DMS79 (cell line): ENCODE measurements around the gene HS3ST5.

ENCODE experiments used
- DNase-seq: peaks from one replicate; lab custom pipeline; 2025; lab: John Stamatoyannopoulos, UW

HS3ST5 gene

DNA sequence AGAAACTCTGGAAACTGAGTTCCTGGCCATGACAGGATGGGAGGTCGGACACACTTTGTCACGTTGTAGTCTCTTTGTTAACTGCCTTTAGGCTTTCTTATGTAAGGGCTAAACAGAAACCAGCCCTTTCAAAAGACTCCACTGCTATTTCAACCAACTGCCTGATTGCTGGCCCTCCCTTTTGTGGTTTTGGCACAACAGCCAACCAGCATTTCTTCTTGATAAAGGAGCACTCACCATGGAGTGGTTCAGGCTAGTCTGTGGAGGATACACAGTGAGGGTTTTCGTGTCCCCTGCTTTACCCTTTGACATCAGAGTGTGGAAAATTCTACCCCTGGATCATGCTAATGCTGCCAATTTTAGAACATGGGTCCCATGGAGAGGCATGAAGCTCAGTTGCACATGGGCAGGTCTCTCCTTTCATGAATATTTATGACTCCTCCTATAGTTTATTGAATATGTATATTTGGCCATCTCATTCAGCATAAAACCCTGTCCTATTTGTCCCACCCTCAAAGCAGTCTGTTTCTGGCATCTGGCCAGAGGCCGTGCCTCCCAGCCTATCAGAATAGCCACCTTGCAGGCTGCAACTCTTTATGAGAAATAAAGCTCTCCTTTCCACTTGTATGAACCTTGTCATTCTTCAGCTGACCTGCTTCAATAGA is 148.3 kb downstream of the HS3ST5 start:
- DNase-seq: no peak

DNA sequence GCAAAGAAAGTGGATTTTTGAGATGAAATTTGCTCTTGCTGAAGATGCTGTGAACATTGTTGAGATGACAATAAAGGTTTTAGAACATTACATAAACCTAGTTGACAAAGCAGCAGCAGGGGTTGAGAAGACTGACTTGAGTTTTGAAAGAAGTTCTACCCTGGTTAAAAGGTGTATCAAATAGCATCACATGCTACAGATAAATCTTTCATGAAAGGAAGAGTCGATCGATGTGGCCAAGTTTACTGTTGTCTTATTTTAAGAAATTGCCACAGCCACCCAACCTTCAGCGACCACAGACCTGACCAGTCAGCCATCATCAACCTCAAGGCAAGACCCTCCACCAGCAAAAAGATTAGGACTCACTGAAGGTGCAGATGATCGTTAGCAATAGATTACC is 155.3 kb downstream of the HS3ST5 start:
- DNase-seq: no peak

DNA sequence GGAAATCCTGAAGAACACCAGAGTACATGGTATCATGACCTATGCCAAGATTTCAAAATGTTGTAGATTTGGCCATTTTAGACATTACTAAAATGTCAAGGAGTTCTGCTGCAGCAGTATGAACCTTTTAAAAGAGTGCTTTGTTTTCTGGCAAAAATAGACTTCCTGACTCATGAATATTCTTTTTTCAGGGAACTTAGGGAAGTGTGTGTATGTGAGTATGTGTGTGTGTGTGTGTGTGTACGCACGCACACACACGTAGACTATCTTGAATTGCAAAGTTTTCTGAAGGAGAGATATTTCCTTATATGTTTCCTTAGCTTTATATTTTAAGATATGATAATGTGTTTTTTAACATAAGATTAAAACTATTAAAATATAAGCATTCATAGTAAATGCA is 161.2 kb downstream of the HS3ST5 start:
- no peak for DNase-seq

GRCh38 chr6:114179411-114179810 is 163.4 kb downstream of the HS3ST5 start:
- no peak for DNase-seq

- DNase-seq: no peak
Observed at GRCh38 chr6:114176726-114177125, 166.1 kb downstream of the HS3ST5 start.

DNA sequence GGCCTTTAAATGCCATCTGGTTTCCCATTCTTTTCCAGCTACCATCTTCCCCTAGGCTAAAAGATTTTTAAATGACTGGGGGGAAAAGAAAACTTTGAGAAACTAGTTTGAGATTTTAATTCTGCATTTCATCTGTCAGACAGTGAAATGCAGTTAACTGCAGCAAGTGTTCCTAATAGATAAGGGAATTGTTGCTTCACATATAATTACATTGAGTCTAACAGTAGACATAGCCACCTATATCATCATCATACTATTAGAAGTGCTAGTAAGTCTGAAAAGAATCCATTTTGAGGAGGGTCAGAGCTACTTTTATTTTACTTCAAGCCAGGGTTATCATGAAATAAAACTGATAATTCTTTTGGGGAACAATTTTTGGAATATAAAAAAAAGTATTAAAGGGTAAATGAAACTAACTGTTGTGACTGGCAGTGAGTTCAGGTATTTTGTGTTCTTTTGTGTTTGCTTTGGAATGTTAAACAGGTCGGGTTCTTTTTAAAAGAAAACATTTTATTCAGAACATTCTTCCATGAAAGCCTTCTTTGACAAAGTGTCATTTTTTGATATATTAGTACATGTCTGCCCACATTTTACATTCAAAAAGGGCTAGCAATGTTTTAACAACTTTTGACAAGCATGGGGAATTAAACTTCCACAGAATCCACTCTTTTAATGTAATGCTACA is 170.1 kb downstream of the HS3ST5 start:
- no peak for DNase-seq

- DNase-seq: no peak
Observed at GRCh38 chr6:114171473-114171872, 171.3 kb downstream of the HS3ST5 start.

GRCh38 chr6:114170958-114171387 is 171.8 kb downstream of the HS3ST5 start:
- no peak for DNase-seq

GRCh38 chr6:114170372-114170771 is 172.5 kb downstream of the HS3ST5 start:
- DNase-seq: no peak

DNA sequence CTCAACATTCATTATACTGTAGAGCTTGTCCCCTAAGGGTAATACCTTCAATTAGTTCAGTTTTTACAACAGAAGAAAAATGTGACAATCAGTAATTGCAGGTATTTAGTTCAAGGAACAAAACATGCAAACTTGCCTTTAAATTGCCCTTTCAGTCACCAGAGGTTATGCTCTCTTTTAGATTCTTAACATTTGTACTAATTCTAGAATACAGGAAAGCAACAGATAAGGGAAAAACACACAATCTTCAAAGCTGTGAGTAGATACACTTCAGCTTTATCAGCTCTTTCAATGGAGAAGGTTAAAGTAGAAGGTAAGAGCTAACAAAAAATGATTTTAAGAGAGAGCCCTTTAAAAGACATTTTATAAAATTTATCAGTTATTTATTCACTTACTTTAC is 173.1 kb downstream of the HS3ST5 start:
- DNase-seq: no peak

DNA sequence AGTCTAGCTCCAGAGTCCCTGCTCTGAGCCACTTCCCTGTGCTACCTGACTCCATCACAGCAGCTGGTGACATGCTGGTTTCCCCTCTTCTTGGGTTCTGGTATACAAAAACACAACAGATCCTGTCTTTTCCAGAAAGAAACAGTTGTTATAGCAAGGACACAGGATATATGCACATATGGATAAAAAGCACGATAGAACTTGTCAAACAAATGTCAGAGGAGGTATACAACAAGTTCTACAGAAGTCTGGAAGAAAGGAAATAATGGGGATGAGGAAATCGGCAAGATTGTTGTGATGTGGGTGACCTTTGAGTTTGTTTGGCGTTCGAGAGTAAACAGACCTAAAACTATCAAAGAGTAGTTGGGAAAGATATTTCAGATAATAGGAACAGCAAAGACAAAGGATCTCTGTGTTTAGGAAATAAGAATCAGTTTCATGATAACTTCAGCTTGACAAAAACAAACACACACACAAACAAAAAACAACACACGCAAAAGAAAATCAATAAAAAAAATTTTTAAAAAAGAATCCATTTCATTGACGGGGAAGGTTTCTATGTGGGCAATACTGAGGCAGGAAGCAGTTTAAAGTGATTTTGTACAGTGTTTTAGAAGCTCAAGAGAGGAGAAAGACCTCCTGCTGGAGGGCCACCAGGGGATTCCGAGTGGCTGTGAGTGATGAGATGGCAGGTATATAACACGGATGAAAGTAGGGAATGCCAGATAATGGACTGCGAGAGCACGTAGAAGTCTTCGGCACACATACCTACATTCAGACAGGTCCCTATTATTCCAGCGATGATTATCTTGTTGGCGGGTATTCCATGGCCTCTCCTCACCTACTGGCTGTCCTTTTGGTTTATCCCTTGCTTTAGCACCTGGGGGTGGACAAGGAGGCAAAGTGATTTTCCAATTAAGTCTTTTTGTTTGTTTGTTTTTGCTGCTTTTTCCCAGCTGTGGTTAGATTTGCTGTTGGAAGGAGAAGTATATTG is 174.9 kb downstream of the HS3ST5 start:
- no peak for DNase-seq

DNA sequence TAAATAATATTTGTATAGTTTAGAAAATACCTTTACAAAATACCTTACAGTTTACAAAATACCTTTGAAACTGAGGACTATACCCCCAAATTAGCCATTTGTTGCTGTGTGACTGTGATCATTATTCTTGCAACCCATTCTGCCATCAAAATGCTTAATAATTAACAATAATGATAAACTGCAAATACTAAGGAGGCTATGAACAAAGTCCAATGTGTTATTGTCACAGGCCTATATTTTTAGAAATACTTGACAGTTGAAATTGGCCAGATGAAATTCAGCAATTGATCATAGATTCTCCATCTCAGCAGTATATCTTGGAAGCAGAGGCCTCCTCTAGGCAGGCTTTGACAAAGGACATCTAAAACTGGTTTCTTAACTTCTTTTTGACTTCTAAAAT is 178.6 kb downstream of the HS3ST5 start:
- DNase-seq: no peak

GRCh38 chr6:114162691-114163347 is 180.0 kb downstream of the HS3ST5 start:
- no peak for DNase-seq

DNA sequence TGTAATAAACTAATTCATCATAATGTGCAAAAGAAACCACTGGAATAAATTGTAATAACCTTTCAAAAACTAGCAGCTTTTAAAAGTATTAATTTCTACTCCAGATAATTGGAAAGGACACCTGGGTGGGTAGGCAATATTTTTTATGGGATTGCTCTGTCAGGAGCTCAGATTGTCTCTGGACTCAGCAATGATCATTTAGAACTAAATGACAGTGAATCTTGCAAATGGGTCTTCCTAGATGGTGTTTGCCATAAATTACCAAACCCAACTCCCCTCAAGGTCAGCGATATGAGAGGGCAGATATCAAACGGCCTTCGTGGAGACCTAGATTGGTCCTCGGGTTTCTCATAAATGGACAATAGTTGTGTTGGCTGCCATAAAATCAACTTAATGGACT is 181.9 kb downstream of the HS3ST5 start:
- DNase-seq: no peak

- no peak for DNase-seq
Observed at GRCh38 chr6:114159727-114160126, 183.1 kb downstream of the HS3ST5 start.

DNA sequence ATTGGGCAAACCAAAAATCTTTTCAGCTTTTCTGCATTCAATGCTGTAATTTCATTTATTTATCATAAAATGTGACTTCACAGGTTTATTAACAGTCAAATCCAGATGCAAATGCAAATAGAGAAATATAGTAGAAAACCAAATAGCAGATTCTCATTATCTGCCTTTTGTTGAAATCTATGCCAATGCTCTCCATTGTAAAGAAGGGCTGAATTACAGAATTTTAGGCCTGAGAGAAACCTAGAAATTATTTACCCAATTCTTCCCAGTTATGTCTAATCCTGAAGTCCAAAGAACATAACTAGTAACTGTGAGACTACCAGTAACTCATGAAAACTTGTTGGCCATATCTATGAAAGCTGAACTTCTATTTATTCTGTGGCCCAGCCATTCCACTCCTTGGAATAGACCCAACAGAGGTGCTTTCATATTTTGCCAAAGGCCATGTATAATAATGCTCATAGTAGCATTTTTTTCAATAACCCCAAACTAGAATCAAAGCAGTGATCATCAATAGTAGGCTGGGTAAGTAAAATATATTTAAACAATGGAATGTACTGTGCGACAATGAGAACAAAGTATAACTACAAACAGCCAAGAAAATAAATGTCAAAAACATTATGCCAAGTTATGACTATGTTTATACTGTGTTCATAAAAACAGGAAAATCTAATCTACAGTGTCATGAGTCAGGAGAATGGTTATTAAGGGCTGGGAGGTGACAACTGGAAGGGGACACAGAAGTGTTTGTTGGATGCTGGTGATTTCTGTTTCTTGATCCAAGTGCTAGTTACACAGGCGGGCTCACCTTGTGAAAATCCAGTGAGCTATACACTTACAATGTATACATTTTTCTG is 183.8 kb downstream of the HS3ST5 start:
- no peak for DNase-seq

DNA sequence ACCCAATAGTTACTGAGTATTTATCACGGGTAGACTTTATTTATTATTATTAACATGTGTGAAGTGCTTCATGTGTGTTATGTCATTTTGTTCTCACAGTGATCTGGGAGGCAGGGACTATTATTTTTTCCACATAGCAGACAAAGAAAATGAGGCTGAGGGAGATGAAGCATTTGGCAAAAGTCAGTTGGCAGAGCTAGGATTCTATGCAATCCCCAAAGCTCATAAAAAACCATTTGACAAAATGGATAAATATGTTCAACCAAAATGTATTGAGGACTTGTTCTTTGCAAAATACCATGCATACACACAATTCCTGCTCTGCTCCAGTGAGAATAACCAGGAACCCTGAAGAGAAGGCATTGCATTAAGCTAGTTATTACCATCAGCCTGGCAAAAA is 184.4 kb downstream of the HS3ST5 start:
- DNase-seq: no peak

- no peak for DNase-seq
Observed at GRCh38 chr6:114157848-114158247, 185.0 kb downstream of the HS3ST5 start.

GRCh38 chr6:114155763-114156162 is 187.1 kb downstream of the HS3ST5 start:
- DNase-seq: no peak

DNA sequence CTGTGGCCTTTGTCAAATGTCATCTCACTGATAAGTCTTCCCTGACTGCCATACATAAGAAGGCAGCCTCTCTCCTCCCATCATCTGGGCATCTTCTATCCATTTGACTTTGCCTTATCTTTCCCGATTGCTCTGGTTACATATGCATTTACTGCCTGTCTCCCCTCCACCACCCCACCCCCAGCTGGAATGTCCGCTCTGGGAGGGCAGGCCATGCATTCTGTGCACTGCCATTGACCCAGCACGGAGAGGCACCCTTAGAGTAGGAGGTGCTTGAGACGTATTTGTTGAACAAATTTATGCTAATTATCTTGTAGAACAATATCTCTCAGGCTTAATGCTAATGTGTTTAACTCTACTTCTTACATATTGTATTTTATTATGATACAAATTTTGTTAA is 188.0 kb downstream of the HS3ST5 start:
- no peak for DNase-seq

DNA sequence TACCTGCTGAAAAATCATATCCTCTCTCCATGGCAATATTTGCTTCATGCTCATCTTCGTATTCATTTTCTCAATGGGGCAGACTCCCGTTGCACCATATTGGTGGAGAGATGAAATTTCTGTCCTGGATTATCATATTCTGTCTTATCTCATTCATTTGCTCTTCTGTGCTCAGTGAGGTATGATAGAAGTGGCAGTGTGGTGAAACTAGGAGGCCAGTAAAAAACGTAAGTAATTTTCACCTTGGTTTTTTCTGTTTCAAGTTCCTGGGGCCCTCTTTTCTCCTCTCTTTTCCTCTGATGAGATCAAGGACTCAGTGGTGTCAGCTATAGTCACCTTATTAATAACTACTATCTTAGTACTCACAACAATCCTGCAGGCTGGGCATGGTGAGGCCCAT is 189.4 kb downstream of the HS3ST5 start:
- no peak for DNase-seq
